ENCODE results near the gene FKBP9. TPM values are rescaled to one million over a fixed set of nuclear protein-coding genes. Genes with fewer than 3 reads are reported as not detected.

FKBP9 gene
- polyA plus RNA-seq, 1 donor (not counting 4 experiments of a cell fraction or from before 2014, with no cell fraction given) = 92.2 TPM

- Histone ChIP-seq H3K36me3 (ENCODE audit: control insufficient read depth in 2 of 2, extremely low read depth in 1 of 2, insufficient read depth in 2 of 2, low read length in 2 of 2) (no peaks in the 10 kb centered on the region), H3K27me3 (ENCODE audit: control insufficient read depth, extremely low read depth, insufficient read depth, low read length) (no peaks in the 10 kb centered on the region), H3K9me1 (ENCODE audit: control insufficient read depth, extremely low read depth, insufficient read depth, low read length) (no peaks in the 10 kb centered on the region), H3K4me2 (ENCODE audit: control insufficient read depth, extremely low read depth, insufficient read depth, low read depth, low read length) (no peak overlapping the region), H3K4me3 (ENCODE audit: control insufficient read depth in 2 of 3, extremely low read depth in 1 of 3, insufficient read depth in 2 of 3, low read depth in 1 of 3, low read length in 3 of 3) (no peak overlapping the region), H3K9me3 (ENCODE audit: control insufficient read depth, low read depth, low read length) (no peaks in the 10 kb centered on the region), H3K9ac (ENCODE audit: control insufficient read depth, extremely low read depth, insufficient read depth, low read length) (no peak overlapping the region), H2AFZ (ENCODE audit: control insufficient read depth, low read length) (no peak overlapping the region), H3K27ac (ENCODE audit: control insufficient read depth, insufficient read depth, low read length) (peak overlapping the region; percentile 53), H3K79me2 (ENCODE audit: control insufficient read depth, insufficient read depth, low read length) (peaks cover 79% of the 10 kb centered on the region), H4K20me1 (ENCODE audit: control insufficient read depth, extremely low read depth, insufficient read depth, low read length) (no peaks in the 10 kb centered on the region), H3K4me1 (ENCODE audit: control insufficient read depth, extremely low read depth, insufficient read depth, low read length) (peaks cover 16% of the 10 kb centered on the region)
- dilution Hi-C loops (cut with MboI; ENCODE audit: extremely low pct_ligation_motif_present, low sequenced_read_pairs) = no loop called here
- TF ChIP-seq CTCF (optimal IDR thresholded peaks at IDR 0.05 in 1 of 3, IDR thresholded peaks at IDR 0.05 in 1 of 3, conservative IDR thresholded peaks at IDR 0.05 in 1 of 3; ENCODE audit: extremely low read depth in 1 of 3, insufficient read depth in 2 of 3, low read length in 3 of 3) = no peak
- no peak for TF ChIP-seq EZH2 (IDR thresholded peaks at IDR 0.05; ENCODE audit: low read length)
- DNase-seq (ENCODE audit: low read depth, low spot score) = no peak
- no peak for FAIRE-seq
These were observed 84.6 kb downstream of the FKBP9 start for GRCh38 chr7:33041631-33042428.

GRCh38 chr7:33043501-33044400 lies 86.5 kb downstream of the FKBP9 start:
- Histone ChIP-seq H3K4me1 (ENCODE audit: control insufficient read depth, extremely low read depth, insufficient read depth, low read length) (peaks cover 16% of the 10 kb centered on the region), H3K4me2 (ENCODE audit: control insufficient read depth, extremely low read depth, insufficient read depth, low read depth, low read length) (no peak overlapping the region), H3K4me3 (ENCODE audit: control insufficient read depth in 2 of 3, extremely low read depth in 1 of 3, insufficient read depth in 2 of 3, low read depth in 1 of 3, low read length in 3 of 3) (no peak overlapping the region), H3K36me3 (ENCODE audit: control insufficient read depth in 2 of 2, extremely low read depth in 1 of 2, insufficient read depth in 2 of 2, low read length in 2 of 2) (no peaks in the 10 kb centered on the region), H3K27ac (ENCODE audit: control insufficient read depth, insufficient read depth, low read length) (peak overlapping the region; percentile 30), H2AFZ (ENCODE audit: control insufficient read depth, low read length) (no peak overlapping the region), H4K20me1 (ENCODE audit: control insufficient read depth, extremely low read depth, insufficient read depth, low read length) (no peaks in the 10 kb centered on the region), H3K9me3 (ENCODE audit: control insufficient read depth, low read depth, low read length) (no peaks in the 10 kb centered on the region), H3K9me1 (ENCODE audit: control insufficient read depth, extremely low read depth, insufficient read depth, low read length) (no peaks in the 10 kb centered on the region), H3K27me3 (ENCODE audit: control insufficient read depth, extremely low read depth, insufficient read depth, low read length) (no peaks in the 10 kb centered on the region), H3K9ac (ENCODE audit: control insufficient read depth, extremely low read depth, insufficient read depth, low read length) (no peak overlapping the region), H3K79me2 (ENCODE audit: control insufficient read depth, insufficient read depth, low read length) (peaks cover 81% of the 10 kb centered on the region)
- dilution Hi-C loops (cut with MboI; ENCODE audit: extremely low pct_ligation_motif_present, low sequenced_read_pairs) = no loop called here
- DNase-seq (ENCODE audit: low read depth, low spot score) (no peak), FAIRE-seq (no peak)
- no peak for TF ChIP-seq EZH2 (IDR thresholded peaks at IDR 0.05; ENCODE audit: low read length)
- TF ChIP-seq CTCF (optimal IDR thresholded peaks at IDR 0.05 in 1 of 3, IDR thresholded peaks at IDR 0.05 in 1 of 3, conservative IDR thresholded peaks at IDR 0.05 in 1 of 3; ENCODE audit: extremely low read depth in 1 of 3, insufficient read depth in 2 of 3, low read length in 3 of 3) = no peak

Measured in keratinocyte (primary cell).